GM21723 (cell line): ENCODE results near the gene FRMD8.

Source experiments
- ATAC-seq: cut with Tn5 transposase; IDR thresholded peaks from one replicate; pipeline ENCODE4 v1.9.1; 2021; ENCODE audit warnings: mild to moderate bottlenecking, moderate library complexity; ENCODE audit not compliant: unreplicated experiment

FRMD8 gene

DNA sequence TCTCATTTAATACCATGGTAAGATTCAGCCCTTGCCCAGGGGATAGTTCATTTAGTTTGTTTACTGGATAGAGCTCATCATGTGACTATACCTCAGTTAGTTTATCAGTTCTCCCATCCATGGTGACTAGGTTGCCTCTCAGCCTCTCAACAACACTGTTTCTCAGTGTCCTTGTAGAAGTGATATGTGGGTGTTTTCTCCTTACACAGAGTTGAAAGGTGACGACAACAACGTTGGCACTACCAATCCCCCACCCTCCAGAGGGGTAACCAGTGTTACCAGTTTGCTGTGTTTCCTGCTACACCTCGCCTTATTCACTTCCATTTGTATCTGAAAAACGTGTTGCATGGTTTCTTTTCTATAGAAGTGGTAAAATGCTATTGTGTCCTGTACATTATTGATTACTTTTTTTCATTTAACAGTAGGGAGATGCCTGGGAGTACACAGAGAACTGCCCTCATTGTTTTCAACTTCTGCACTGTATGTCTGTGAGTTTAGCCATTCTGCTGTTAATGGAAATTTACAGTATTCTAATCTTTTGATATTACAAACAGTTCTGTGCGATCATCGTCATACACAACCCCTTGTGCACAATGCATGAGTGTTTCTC lies 47.7 kb downstream of the FRMD8 start:
- ATAC-seq, result no peak

- no peak for ATAC-seq
Measured at GRCh38 chr11:65434667-65435410, 48.4 kb downstream of the FRMD8 start.

DNA sequence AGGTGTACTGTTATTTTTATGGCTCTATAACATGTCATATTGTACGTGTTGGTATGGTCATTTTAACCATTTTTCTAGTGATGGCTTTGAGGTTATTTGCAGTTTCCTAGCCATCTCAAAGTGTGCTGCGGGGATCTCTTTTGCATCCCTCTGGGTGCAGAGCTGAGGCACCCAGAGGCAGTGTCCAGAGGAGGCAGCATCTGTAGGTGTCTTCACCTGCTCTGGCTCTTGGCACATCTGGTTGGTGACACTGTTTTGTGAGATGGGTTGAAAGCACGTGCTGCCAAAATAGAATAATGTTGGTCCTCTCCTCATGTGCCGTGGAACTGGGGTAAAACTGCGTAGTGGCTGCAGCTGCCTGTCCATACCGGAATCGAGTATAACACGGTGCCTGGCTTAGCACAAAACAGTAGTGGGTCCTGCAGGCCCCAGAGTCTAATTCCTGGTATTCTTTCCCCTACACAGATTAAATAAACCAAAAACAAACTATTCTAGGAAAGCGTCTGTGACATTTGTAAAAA lies 49.0 kb downstream of the FRMD8 start:
- ATAC-seq, result no peak

GRCh38 chr11:65435981-65436411 lies 49.6 kb downstream of the FRMD8 start:
- ATAC-seq, result no peak

GRCh38 chr11:65436412-65437032 lies 50.1 kb downstream of the FRMD8 start:
- ATAC-seq, result no peak

GRCh38 chr11:65437436-65438227 lies 51.2 kb downstream of the FRMD8 start:
- no peak for ATAC-seq

GRCh38 chr11:65438257-65439151 lies 52.1 kb downstream of the FRMD8 start:
- ATAC-seq, result no peak

GRCh38 chr11:65439331-65440181 lies 53.1 kb downstream of the FRMD8 start:
- ATAC-seq, result no peak

DNA sequence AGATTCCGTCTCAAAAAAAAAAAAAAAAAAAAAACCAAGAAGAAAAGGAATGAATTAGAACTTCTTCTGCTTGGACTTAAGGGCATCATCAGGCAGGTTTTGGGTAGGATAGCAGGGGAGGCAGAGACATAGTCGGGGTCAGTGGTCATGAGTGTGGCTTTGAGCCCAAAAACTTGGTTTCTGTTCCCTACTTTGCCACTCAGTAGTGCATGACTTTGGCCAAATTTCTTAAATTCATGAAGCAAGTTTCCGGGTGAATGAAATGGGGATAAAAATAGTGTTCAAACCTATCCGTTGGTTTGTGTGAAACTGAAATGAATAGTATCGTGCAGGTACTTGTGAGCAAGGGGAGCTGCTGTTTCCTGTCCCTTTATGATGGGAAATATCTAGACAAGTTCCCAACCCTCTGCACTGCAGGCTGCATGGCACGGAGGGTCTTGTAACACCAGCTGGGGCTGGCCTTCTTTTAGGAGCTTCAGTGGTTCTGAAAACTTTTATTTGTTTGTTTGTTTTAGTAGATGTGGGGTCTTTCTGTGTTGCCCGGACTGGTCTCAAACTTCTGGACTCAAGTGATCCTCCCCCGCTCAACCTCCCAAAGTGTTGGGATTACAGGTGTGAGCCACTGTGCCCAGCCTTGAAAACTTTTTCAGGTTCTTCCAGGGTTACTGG lies 54.5 kb downstream of the FRMD8 start:
- ATAC-seq, result peak; percentile 54

DNA sequence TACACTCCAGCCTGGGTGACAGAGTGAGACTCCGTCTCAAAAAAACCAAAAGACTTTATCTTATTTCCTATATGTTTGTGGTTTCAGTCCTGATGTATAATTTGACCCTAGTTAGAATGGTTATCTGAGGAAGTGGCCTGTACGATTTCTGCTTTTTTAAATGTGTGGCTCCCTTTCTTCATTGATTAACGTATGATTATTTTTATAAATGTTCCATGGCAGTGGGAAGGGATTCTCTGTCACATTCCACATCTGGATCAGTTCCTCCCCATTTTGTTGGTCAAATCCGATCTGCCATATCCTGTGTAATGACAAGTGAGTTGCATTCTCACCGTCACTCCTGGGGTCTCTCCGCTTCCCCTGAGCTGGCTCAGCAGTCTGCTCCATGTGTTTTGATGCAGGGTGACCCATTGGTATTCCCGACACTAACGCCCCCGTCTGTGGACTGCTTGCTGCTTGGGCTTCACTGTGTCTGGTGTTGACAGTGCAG lies 56.5 kb downstream of the FRMD8 start:
- ATAC-seq, result no peak

DNA sequence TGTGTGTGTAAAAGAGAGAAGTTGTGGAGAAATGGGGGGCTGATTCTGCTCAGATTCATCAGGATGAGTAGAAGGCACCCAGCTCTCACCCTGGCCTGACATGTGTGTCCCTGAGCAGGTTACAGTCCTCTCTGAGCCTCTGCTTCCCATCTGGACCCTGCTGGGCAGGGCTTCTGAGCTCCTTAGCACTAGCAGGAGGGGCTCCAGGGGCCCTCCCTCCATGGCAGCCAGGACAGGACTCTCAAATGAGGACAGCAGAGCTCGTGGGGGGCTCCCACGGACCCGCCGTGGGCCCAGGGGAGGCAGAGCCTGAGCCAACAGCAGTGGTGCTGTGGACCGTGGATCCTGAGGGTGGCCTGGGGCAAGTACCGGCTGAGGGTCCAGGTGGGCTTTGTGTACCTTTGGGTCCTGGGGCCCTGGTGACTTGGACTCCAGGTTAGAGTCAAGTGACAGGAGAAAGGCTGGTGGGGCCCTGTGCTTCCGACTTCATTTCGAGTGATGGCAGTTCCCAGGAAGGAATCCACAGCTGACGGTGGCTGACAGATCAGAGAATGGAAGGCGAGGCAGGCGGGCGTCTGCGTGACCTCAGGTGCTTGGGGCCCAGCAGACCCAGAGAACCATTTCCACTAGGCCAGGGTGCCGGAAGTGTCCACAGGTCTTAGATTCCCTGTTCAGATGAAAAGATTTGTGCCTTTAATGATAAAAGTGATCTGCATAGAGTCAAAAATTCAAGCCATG lies 58.0 kb downstream of the FRMD8 start:
- ATAC-seq, result no peak

DNA sequence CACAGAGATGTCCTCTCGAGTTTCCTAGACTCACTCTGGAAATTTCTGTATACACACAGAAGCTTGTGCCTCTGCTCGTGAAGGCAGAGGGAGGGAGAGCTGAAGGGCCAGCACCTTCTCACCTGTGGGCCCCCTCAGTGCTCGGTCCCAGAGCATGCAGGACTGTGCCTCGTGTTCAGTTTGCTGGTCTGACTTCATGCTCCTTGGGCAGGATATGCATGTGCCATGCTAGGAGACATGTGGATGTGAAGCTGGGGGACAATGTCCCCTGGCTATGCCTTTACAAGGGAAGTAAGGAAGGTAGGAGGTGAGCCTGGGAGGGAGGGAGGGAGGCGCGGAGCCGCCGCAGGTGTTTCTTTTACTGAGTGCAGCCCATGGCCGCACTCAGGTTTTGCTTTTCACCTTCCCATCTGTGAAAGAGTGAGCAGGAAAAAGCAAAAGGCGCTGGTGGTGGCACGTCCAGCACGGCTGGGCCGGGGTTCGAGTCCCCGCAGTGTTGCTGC lies 58.7 kb downstream of the FRMD8 start:
- ATAC-seq, result no peak

GRCh38 chr11:65445604-65446445 lies 59.4 kb downstream of the FRMD8 start:
- no peak for ATAC-seq

- no peak for ATAC-seq
Measured at GRCh38 chr11:65446446-65447277, 60.2 kb downstream of the FRMD8 start.

GRCh38 chr11:65448074-65448417 lies 61.6 kb downstream of the FRMD8 start:
- no peak for ATAC-seq
